PC-3 (cell line): ENCODE results near the gene NLGN1. TPM values are rescaled to one million over a fixed set of nuclear protein-coding genes. Genes with fewer than 3 reads are reported as not detected.

Experiments
- ATAC-seq: fragments of 200-7000 bp; cut with Tn5 transposase; 2 replicates; pipeline ENCODE4 v1.9.1; 2020; ENCODE audit warnings: mild to moderate bottlenecking, moderate library complexity
- BruUV-seq: library from RNA; stranded (reverse); fragments of 400-500 nt; replicated peaks from 2 replicates; lab custom pipeline; 2021; lab: Mats Ljungman, UMichigan
- CTCF ChIA-PET: fragments of 300-600 bp; sonication (Branson Sonifier 250); formaldehyde crosslinking; loops from one replicate; lab custom pipeline; 2022; ENCODE audit warnings: antibody characterized with exemption; lab: Charles Lee
- POLR2A ChIA-PET: fragments of 300-600 bp; sonication (Branson Sonifier 250); formaldehyde crosslinking; loops from one replicate; lab custom pipeline; 2022; ENCODE audit warnings: antibody characterized with exemption; ENCODE audit not compliant: unreplicated experiment; lab: Charles Lee
- DNase-seq: peaks from one replicate; pipeline ENCODE4 v3.0.0-alpha.2; 2015
- H2AFZ ChIP-seq: fragments of 300-600 bp; sonication (generic); 2 replicates; pipeline ENCODE4 v1.6.0; 2016; ENCODE audit warnings: antibody characterized with exemption, low read length
- H3F3A ChIP-seq: fragments of 300-600 bp; sonication (generic); one replicate; pipeline ENCODE4 v1.6.0; 2017; ENCODE audit warnings: antibody characterized with exemption, low read length, control low read depth, mild to moderate bottlenecking; ENCODE audit not compliant: unreplicated experiment
- H3K27ac ChIP-seq: fragments of 300-600 bp; sonication (generic); 2 replicates; pipeline ENCODE4 v1.5.1; 2016; ENCODE audit warnings: mild to moderate bottlenecking, low read length
- H3K27me3 ChIP-seq: fragments of 300-600 bp; sonication (generic); 2 replicates; pipeline ENCODE4 v1.6.1; 2016; ENCODE audit warnings: low read length, mixed read lengths
- H3K36me3 ChIP-seq: fragments of 300-600 bp; sonication (generic); 2 replicates; pipeline ENCODE4 v1.6.1; 2016; ENCODE audit warnings: low read depth, mixed run types, low read length, mixed read lengths
- H3K4me1 ChIP-seq: fragments of 300-600 bp; sonication (generic); 2 replicates; pipeline ENCODE4 v1.5.1; 2016; ENCODE audit warnings: low read length; ENCODE audit not compliant: insufficient read depth
- H3K4me2 ChIP-seq: fragments of 300-600 bp; sonication (generic); 2 replicates; pipeline ENCODE4 v1.6.0; 2016; ENCODE audit warnings: low read length
- H3K4me3 ChIP-seq: fragments of 300-600 bp; sonication (generic); 2 replicates; pipeline ENCODE4 v1.5.1; 2016; ENCODE audit warnings: mild to moderate bottlenecking, low read length, mixed read lengths
- H3K79me2 ChIP-seq: fragments of 300-600 bp; sonication (generic); 2 replicates; pipeline ENCODE4 v1.6.1; 2017; ENCODE audit warnings: low read length, mixed read lengths
- H3K9ac ChIP-seq: fragments of 300-600 bp; sonication (generic); 2 replicates; pipeline ENCODE4 v1.6.0; 2016; ENCODE audit warnings: mild to moderate bottlenecking, low read length
- H3K9me2 ChIP-seq: fragments of 300-600 bp; sonication (generic); replicated peaks from 2 replicates; pipeline ENCODE4 v1.6.1; 2016; ENCODE audit warnings: mixed run types, low read length, mixed read lengths
- H3K9me3 ChIP-seq: fragments of 300-600 bp; sonication (generic); 2 replicates; pipeline ENCODE4 v1.6.1; 2016; ENCODE audit warnings: low read length, mixed read lengths
- H4K20me1 ChIP-seq: fragments of 300-600 bp; sonication (generic); 2 replicates; pipeline ENCODE4 v1.6.1; 2016; ENCODE audit warnings: low read length, mixed read lengths
- CTCF ChIP-seq: fragments of 300-600 bp; sonication (generic); conservative IDR thresholded peaks from 2 replicates; pipeline ENCODE4 v1.5.1; 2017; ENCODE audit warnings: antibody characterized with exemption, low read depth, mild to moderate bottlenecking, low read length
- EZH2 ChIP-seq: fragments of 300-600 bp; sonication (generic); IDR thresholded peaks from one replicate; pipeline ENCODE4 v1.6.1; 2017; ENCODE audit warnings: antibody characterized with exemption, mild to moderate bottlenecking, low read length; ENCODE audit not compliant: unreplicated experiment
- EZH2phosphoT487 ChIP-seq: fragments of 300-600 bp; sonication (generic); IDR thresholded peaks from 2 replicates; pipeline ENCODE4 v1.6.1; 2018; ENCODE audit warnings: mild to moderate bottlenecking, antibody characterized with exemption, low read length, borderline replicate concordance
- intact Hi-C: fragments of 100-400 bp; cut with micrococcal nuclease; formaldehyde crosslinking; loops from 2 replicates; pipeline ENCODE4 v1.9.0; 2023
- total RNA-seq: library from RNA; depleted of rRNA; stranded (reverse); fragments of >200 nt; gene quantifications from 2 replicates; pipeline ENCODE4 v1.2.3, GENCODE V29; 2014

NLGN1 gene
- total RNA-seq, 1 experiment from 2014 or later = 0.77 TPM

GRCh38 chr3:173954647-173955046 lies 557.1 kb downstream of the NLGN1 start:
- no TSS peak for BruUV-seq
- CTCF ChIA-PET = no interaction called here

GRCh38 chr3:173957646-173958045 lies 560.1 kb downstream of the NLGN1 start:
- Histone ChIP-seq H3K9me2 (no peaks in the 10 kb centered on the region), H3K9ac (no peak overlapping the region), H3K36me3 (no peaks in the 10 kb centered on the region), H3K4me1 (no peaks in the 10 kb centered on the region), H3K27ac (no peak overlapping the region), H3F3A (no peaks in the 10 kb centered on the region), H3K4me2 (no peak overlapping the region), H3K9me3 (no peaks in the 10 kb centered on the region), H3K4me3 (no peak overlapping the region), H3K79me2 (no peaks in the 10 kb centered on the region), H4K20me1 (no peaks in the 10 kb centered on the region), H2AFZ (no peak overlapping the region), H3K27me3 (no peaks in the 10 kb centered on the region)
- no peak for DNase-seq
- ATAC-seq = no peak
- TF ChIP-seq EZH2 = no peak
- no TSS peak for BruUV-seq
- ChIA-PET CTCF (no interaction called here), POLR2A (no interaction called here)
- intact Hi-C loops = no loop called here

More at GRCh38 chr3:173954647-173955046, 557.1 kb downstream of the NLGN1 start:
- Histone ChIP-seq H3F3A (no peaks in the 10 kb centered on the region), H3K9ac (no peak overlapping the region), H3K27me3 (no peaks in the 10 kb centered on the region), H3K4me3 (no peak overlapping the region), H3K9me3 (no peaks in the 10 kb centered on the region), H3K36me3 (no peaks in the 10 kb centered on the region), H4K20me1 (no peaks in the 10 kb centered on the region), H2AFZ (no peak overlapping the region), H3K9me2 (no peaks in the 10 kb centered on the region), H3K4me1 (no peaks in the 10 kb centered on the region), H3K79me2 (no peaks in the 10 kb centered on the region), H3K4me2 (no peak overlapping the region), H3K27ac (no peak overlapping the region)
- ATAC-seq (no peak), DNase-seq (no peak)
- no peak for TF ChIP-seq EZH2phosphoT487
- TF ChIP-seq EZH2 = no peak
- no peak for TF ChIP-seq CTCF
- POLR2A ChIA-PET = no interaction called here
- intact Hi-C loops = no loop called here

GRCh38 chr3:173958805-173959204 lies 561.3 kb downstream of the NLGN1 start:
- H3K27ac ChIP-seq = no peak overlapping the region
- POLR2A ChIA-PET = no interaction called here
- intact Hi-C loops = no loop called here
- no peaks in the 10 kb centered on the region for H3K9me3 ChIP-seq
- TF ChIP-seq EZH2 = no peak
- no peak for TF ChIP-seq CTCF
- TF ChIP-seq EZH2phosphoT487 = no peak
- H3K4me2 ChIP-seq = no peak overlapping the region
- no peaks in the 10 kb centered on the region for H3K4me1 ChIP-seq
- no peak overlapping the region for H3K9ac ChIP-seq
- no peak overlapping the region for H2AFZ ChIP-seq
- no peak overlapping the region for H3K4me3 ChIP-seq
- no peaks in the 10 kb centered on the region for H3F3A ChIP-seq
- no peaks in the 10 kb centered on the region for H4K20me1 ChIP-seq
- ATAC-seq = no peak
- CTCF ChIA-PET = no interaction called here
- H3K9me2 ChIP-seq = no peaks in the 10 kb centered on the region
- no peaks in the 10 kb centered on the region for H3K79me2 ChIP-seq
- no peaks in the 10 kb centered on the region for H3K27me3 ChIP-seq
- DNase-seq = no peak
- BruUV-seq = no TSS peak
- H3K36me3 ChIP-seq = no peaks in the 10 kb centered on the region
